ENCODE measurements around the gene PDE4A.

GRCh38 chr19:10499550-10500246 is 79.4 kb downstream of the PDE4A start:
- TF ChIP-seq POLR2AphosphoS5 (IDR thresholded peaks at IDR 0.05) (no peak), CTCF (IDR thresholded peaks at IDR 0.05) (no peak), POLR2A (IDR thresholded peaks at IDR 0.05) (no peak)
